Astrocyte (in vitro differentiated cells and primary cell): ENCODE measurements around the gene KLHDC8B. TPM values are rescaled to one million over a fixed set of nuclear protein-coding genes. Genes with fewer than 3 reads are reported as not detected.

Experiments used
- DNase-seq: peaks from one replicate; pipeline ENCODE4 v3.0.0-alpha.2; 2010; ENCODE audit warnings: low read depth
- FAIRE-seq: peaks from 2 replicates; lab custom pipeline; 2011; peaks lifted over from hg19 to GRCh38; lab: Jason Lieb, UNC
- H2AFZ ChIP-seq: 2 replicates; pipeline ENCODE4 v1.6.0; 2012; ENCODE audit warnings: low read depth, low read length, inconsistent platforms
- H3K27ac ChIP-seq: 2 replicates; pipeline ENCODE4 v1.5.1; 2011; ENCODE audit warnings: low read depth, low read length, inconsistent platforms
- H3K27me3 ChIP-seq: 2 replicates; pipeline ENCODE4 v1.6.0; 2011; ENCODE audit warnings: low read length, inconsistent platforms; ENCODE audit not compliant: insufficient read depth
- H3K36me3 ChIP-seq: 2 replicates; pipeline ENCODE4 v1.5.1; 2011; ENCODE audit warnings: low read length, inconsistent platforms; ENCODE audit not compliant: insufficient read depth
- H3K4me1 ChIP-seq: 2 replicates; pipeline ENCODE4 v1.5.1; 2011; ENCODE audit warnings: low read length, inconsistent platforms; ENCODE audit not compliant: insufficient read depth
- H3K4me2 ChIP-seq: 2 replicates; pipeline ENCODE4 v1.6.0; 2012; ENCODE audit warnings: low read length, inconsistent platforms
- H3K4me3 ChIP-seq: 2 replicates; pipeline ENCODE4 v1.5.1; 2011; ENCODE audit warnings: low read depth, mild to moderate bottlenecking, low read length, inconsistent platforms; ENCODE audit not compliant: insufficient read depth
- H3K79me2 ChIP-seq: 2 replicates; pipeline ENCODE4 v1.6.0; 2012; ENCODE audit warnings: mild to moderate bottlenecking, low read length, inconsistent platforms; ENCODE audit not compliant: insufficient read depth
- H3K9ac ChIP-seq: 2 replicates; pipeline ENCODE4 v1.6.0; 2012; ENCODE audit warnings: mild to moderate bottlenecking, low read length, inconsistent platforms
- H3K9me3 ChIP-seq: 2 replicates; pipeline ENCODE4 v1.5.1; 2012; ENCODE audit warnings: low read depth, mild to moderate bottlenecking, low read length, inconsistent platforms; ENCODE audit not compliant: insufficient read depth
- H4K20me1 ChIP-seq: 2 replicates; pipeline ENCODE4 v1.6.0; 2012; ENCODE audit warnings: low read length, inconsistent platforms; ENCODE audit not compliant: insufficient read depth
- H3K27ac Mint-ChIP-seq: one replicate; pipeline ENCODE4 v1.8.0; 2021; ENCODE audit warnings: mild to moderate bottlenecking, mixed read lengths; ENCODE audit not compliant: unreplicated experiment
- H3K27me3 Mint-ChIP-seq: one replicate; pipeline ENCODE4 v1.8.0; 2021; ENCODE audit warnings: low read depth, mixed read lengths; ENCODE audit not compliant: unreplicated experiment
- H3K36me3 Mint-ChIP-seq: one replicate; pipeline ENCODE4 v1.8.0; 2021; ENCODE audit warnings: low read depth, mixed read lengths; ENCODE audit not compliant: unreplicated experiment
- H3K4me1 Mint-ChIP-seq: one replicate; pipeline ENCODE4 v1.8.0; 2021; ENCODE audit warnings: low read depth, mixed read lengths; ENCODE audit not compliant: unreplicated experiment
- H3K4me3 Mint-ChIP-seq: one replicate; pipeline ENCODE4 v1.8.0; 2021; ENCODE audit warnings: mild to moderate bottlenecking, moderate library complexity, mixed read lengths; ENCODE audit not compliant: unreplicated experiment
- H3K9me3 Mint-ChIP-seq: one replicate; pipeline ENCODE4 v1.8.0; 2021; ENCODE audit warnings: mild to moderate bottlenecking, mixed read lengths; ENCODE audit not compliant: unreplicated experiment
- EZH2 ChIP-seq: IDR thresholded peaks from 2 replicates; pipeline ENCODE4 v1.6.1; 2012; ENCODE audit warnings: mild to moderate bottlenecking, low read length, inconsistent platforms; ENCODE audit not compliant: insufficient read depth
- total RNA-seq: library from RNA; stranded (reverse); gene quantifications from 2 replicates; pipeline ENCODE4 v1.2.1, GENCODE V29; 2021
- TF ChIP-seq, protein P1 (sequence below): IDR thresholded peaks from 2 replicates; pipeline ENCODE4 v1.5.1; 2011; ENCODE audit warnings: low read depth, mild to moderate bottlenecking, inconsistent platforms, low read length, moderate library complexity; ENCODE audit not compliant: insufficient read depth

Gene KLHDC8B
- total RNA-seq, 1 donor from 2014 or later = 31.6 TPM

DNA sequence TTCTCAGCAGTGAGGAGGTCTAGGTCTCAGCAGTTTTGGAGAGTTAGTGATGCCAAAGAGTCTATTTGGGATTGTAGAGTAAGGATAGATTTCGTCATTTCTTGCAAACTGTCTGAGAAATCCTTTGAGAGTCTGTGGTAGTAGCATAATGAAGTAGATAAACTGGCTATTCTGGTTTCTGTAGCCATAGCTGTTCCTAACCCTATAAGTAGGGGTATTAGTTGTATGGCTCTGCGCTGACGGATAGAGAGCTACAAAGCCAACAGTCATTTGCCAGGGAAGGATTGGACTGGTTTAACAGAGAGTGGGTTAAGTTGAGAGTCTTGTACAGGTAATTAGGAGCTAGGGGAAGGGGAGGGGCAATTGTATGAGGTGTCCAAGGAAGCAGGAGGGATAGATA is 50.6 kb downstream of the KLHDC8B start:
- Histone ChIP-seq H3K4me3 (no peak overlapping the region), H3K27ac (no peak overlapping the region), H3K4me1 (peaks cover 4% of the 10 kb centered on the region), H3K79me2 (no peaks in the 10 kb centered on the region), H3K27me3 (no peaks in the 10 kb centered on the region), H3K36me3 (no peaks in the 10 kb centered on the region), H3K9ac (no peak overlapping the region), H4K20me1 (no peaks in the 10 kb centered on the region), H3K4me2 (no peak overlapping the region), H3K9me3 (peaks cover 2% of the 10 kb centered on the region), H2AFZ (no peak overlapping the region)
- H3K4me3 Mint-ChIP-seq = no peak overlapping the region
- FAIRE-seq (no peak), DNase-seq (no peak)
- H3K36me3 Mint-ChIP-seq = no peaks in the 10 kb centered on the region
- peaks cover 31% of the 10 kb centered on the region for H3K9me3 Mint-ChIP-seq
- H3K27me3 Mint-ChIP-seq = peaks cover 33% of the 10 kb centered on the region
- peaks cover 3% of the 10 kb centered on the region for H3K4me1 Mint-ChIP-seq
- no peak overlapping the region for H3K27ac Mint-ChIP-seq
- TF ChIP-seq, protein P1, sequence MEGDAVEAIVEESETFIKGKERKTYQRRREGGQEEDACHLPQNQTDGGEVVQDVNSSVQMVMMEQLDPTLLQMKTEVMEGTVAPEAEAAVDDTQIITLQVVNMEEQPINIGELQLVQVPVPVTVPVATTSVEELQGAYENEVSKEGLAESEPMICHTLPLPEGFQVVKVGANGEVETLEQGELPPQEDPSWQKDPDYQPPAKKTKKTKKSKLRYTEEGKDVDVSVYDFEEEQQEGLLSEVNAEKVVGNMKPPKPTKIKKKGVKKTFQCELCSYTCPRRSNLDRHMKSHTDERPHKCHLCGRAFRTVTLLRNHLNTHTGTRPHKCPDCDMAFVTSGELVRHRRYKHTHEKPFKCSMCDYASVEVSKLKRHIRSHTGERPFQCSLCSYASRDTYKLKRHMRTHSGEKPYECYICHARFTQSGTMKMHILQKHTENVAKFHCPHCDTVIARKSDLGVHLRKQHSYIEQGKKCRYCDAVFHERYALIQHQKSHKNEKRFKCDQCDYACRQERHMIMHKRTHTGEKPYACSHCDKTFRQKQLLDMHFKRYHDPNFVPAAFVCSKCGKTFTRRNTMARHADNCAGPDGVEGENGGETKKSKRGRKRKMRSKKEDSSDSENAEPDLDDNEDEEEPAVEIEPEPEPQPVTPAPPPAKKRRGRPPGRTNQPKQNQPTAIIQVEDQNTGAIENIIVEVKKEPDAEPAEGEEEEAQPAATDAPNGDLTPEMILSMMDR = no peak
- TF ChIP-seq EZH2 = no peak

Other genes starting within 250 kb of the KLHDC8B start
- gene P4HTM, start 181.4 kb upstream of the KLHDC8B start, total RNA-seq = 25.0 and 28.1 TPM in 2 replicates
- gene WDR6, start 164.2 kb upstream of the KLHDC8B start, total RNA-seq = 107 and 130 TPM in 2 replicates
- 18.5 and 25.1 TPM in 2 replicates for gene DALRD3, start 153.0 kb upstream of the KLHDC8B start, total RNA-seq
- gene NDUFAF3, start 149.5 kb upstream of the KLHDC8B start, total RNA-seq = 75.4 and 84.8 TPM in 2 replicates
- gene IMPDH2, start 142.2 kb upstream of the KLHDC8B start, total RNA-seq = 111 and 119 TPM in 2 replicates
- 109 and 119 TPM in 2 replicates for gene QRICH1, start 77.5 kb upstream of the KLHDC8B start, total RNA-seq
- 189 and 231 TPM in 2 replicates for gene QARS1, start 66.8 kb upstream of the KLHDC8B start, total RNA-seq
- 28.7 and 31.7 TPM in 2 replicates for gene USP19, start 50.8 kb upstream of the KLHDC8B start, total RNA-seq
- gene LAMB2, start 38.5 kb upstream of the KLHDC8B start, total RNA-seq = 344 and 391 TPM in 2 replicates
- 18.5 and 20.5 TPM in 2 replicates for gene CCDC71, start 5.3 kb upstream of the KLHDC8B start, total RNA-seq
- gene C3orf62, start 105.6 kb downstream of the KLHDC8B start, total RNA-seq = 3.5 and 4.8 TPM in 2 replicates
- 31.8 and 33.8 TPM in 2 replicates for gene USP4, start 168.5 kb downstream of the KLHDC8B start, total RNA-seq
- 208 and 268 TPM in 2 replicates for gene GPX1, start 186.8 kb downstream of the KLHDC8B start, total RNA-seq
- 538 and 553 TPM in 2 replicates for gene RHOA, start 240.4 kb downstream of the KLHDC8B start, total RNA-seq
- gene TCTA, start 240.8 kb downstream of the KLHDC8B start, total RNA-seq = 14.7 and 15.3 TPM in 2 replicates